DMS79 (cell line): ENCODE data around the gene CLDN5.

ENCODE experiments used
- DNase-seq: peaks from one replicate; lab custom pipeline; 2025; lab: John Stamatoyannopoulos, UW

The CLDN5 gene

GRCh38 chr22:19479355-19480172 is 44.6 kb downstream of the CLDN5 start, which contains the start of gene CDC45:
CDC45 (plus strand) TSS chr22:19479920; CDS start chr22:19479969, 49 bp downstream.
- DNase-seq, result peak; percentile 83

GRCh38 chr22:19478901-19479354 is 45.3 kb downstream of the CLDN5 start, which contains the start of gene UFD1:
UFD1 (minus strand) TSS chr22:19479193; CDS start chr22:19479085, 108 bp downstream.
- peak; percentile 54 for DNase-seq

- DNase-seq, result no peak
Observed at GRCh38 chr22:19478045-19478900, 45.9 kb downstream of the CLDN5 start.

DNA sequence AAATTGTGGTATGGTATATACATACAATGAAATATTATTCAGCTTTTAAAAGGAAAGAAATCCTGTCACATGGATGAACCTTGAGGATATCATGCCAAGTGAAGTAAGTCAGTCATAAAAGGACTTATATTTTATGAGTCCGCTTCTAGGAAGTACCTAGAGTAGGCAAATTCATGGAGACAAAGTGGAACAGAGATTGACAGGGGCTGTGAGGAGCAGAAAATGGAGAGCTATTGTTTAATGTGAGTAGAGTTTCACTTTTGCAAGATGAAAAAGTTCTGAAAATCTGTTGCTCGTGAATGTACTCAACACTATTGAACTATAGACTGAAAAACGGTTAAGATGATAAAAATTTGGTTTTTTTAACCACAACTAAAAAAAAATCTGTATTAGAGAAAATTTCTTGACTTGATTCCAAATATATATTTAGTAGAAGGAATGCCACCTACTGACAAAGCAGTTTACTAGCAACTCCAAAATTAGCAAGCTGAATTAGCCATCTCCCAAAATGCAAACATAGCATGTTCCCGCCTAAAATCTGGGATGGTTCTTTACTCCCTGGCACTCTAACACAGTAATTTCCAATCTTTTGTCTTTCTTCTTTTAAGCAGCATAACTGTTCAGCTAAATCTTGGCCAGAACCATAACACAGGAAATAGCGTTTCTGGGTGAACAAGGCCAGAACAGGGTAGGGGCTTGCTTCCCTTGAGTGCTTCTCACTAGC is 46.7 kb downstream of the CLDN5 start:
- DNase-seq, result no peak

DNA sequence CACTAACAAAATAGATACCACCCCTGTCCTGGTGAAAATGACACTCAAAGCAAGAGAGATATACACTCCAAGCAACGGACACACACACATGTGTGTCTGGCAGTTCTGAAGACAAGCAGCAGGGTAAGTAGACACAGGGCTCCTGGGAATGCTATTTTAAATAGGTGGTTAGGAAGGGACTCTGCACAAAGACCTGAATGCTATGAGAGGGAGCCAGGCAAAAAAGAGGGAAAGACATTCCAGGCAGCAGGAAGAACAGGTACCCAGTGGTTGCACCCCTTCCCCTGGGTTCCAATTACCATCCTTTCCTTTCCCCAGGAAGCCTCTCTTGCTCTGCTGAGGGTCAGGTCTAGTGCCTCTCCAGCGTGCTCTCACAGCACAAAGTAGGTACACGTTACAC is 48.2 kb downstream of the CLDN5 start:
- no peak for DNase-seq

DNA sequence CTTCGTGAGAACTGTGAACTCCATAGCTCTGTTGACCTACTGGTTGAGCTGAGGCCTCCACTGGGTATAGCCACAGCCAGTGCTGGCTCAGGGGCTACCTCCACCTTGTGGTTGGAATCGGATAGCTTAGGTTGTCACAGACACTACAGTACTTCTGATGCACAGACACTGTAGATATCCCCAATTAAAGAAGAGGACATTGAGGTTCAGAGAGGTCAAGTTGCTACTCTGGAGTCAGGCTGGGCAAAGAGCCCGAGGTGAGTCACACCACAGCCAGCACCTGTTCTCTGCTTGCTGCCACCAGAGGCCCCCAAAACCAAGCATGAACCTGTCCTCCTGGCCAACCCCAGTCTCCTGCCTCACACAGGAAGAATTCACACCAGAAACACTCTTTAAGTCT is 50.6 kb downstream of the CLDN5 start:
- DNase-seq, result no peak
